ENCODE data around the gene HHLA2.
"Not testable (repeated sequence)": the region's sequence is repeated elsewhere in the genome, so short reads cannot be mapped to it uniquely, and the experiment has no call there.

The HHLA2 gene

DNA sequence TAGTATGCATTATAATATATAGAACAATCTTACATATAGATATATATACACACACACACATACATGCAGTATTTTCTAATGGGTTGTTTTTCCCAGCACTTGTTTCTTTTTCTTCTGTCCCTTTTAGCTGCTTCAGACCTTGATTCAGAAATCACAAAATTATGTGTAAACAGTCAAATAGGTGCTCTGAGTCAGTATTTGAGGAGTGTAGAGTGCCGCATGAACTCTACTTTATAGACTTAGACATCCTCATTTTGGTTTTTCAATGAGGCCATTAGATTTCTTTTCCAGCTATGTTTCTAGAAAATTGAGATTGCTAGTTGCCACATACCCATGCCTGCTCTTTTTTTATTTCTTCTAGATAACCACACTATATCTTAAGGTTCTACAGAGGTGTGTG, 58.2 kb downstream of the HHLA2 start:
- TF ChIP-seq, protein P1, sequence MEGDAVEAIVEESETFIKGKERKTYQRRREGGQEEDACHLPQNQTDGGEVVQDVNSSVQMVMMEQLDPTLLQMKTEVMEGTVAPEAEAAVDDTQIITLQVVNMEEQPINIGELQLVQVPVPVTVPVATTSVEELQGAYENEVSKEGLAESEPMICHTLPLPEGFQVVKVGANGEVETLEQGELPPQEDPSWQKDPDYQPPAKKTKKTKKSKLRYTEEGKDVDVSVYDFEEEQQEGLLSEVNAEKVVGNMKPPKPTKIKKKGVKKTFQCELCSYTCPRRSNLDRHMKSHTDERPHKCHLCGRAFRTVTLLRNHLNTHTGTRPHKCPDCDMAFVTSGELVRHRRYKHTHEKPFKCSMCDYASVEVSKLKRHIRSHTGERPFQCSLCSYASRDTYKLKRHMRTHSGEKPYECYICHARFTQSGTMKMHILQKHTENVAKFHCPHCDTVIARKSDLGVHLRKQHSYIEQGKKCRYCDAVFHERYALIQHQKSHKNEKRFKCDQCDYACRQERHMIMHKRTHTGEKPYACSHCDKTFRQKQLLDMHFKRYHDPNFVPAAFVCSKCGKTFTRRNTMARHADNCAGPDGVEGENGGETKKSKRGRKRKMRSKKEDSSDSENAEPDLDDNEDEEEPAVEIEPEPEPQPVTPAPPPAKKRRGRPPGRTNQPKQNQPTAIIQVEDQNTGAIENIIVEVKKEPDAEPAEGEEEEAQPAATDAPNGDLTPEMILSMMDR (conservative IDR thresholded peaks at IDR 0.05; ENCODE audit: low read depth, low read length): no peak
- no peak overlapping the region for H3K4me3 ChIP-seq (ENCODE audit: low read length)
- DNase-seq (ENCODE audit: low read depth): no peak

DNA sequence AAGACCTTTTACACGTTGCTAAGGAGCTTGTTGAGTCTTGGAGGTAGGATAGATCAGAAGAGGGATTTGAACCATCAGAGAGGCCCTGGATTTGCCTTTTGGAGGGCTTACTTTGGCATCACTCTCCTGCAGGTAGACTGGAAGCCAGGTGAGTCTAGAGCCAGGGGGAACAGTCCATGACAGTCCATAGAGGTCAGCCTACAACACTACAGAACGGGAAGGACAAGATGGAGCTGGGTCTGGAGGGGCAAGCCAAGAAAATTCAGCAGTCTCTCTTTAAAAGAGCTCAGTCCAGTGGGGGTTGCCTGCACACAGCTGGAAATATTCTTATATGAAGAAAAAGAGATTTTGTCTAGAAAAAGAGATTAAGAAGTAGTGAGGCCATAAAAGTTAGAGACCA, 60.7 kb downstream of the HHLA2 start:
- TF ChIP-seq, protein P1 (conservative IDR thresholded peaks at IDR 0.05; ENCODE audit: low read depth, low read length): no peak
- no peak overlapping the region for H3K4me3 ChIP-seq (ENCODE audit: low read length)
- no peak for DNase-seq (ENCODE audit: low read depth)

DNA sequence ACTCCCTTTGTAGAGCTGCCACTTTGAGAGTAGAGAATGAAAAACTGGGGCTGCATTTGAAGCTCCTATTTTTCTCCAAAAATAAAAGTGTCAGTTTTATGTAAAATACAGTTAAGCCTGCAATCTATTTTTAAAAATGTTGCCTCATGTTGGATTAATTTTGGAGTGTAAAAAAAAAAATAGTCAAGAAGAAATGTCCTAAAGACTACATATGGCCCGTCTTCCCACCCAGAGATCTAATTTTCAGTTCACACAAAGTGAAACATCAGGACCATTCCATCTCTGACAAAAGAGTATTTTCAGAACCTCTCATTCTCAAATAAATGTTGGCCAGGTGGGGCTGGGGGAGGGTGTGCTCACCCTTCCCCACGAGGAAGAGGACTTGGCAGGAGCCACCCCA, 62.7 kb downstream of the HHLA2 start:
- TF ChIP-seq, protein P1 (conservative IDR thresholded peaks at IDR 0.05; ENCODE audit: low read depth, low read length): no peak
- no peak for DNase-seq (ENCODE audit: low read depth)
- no peak overlapping the region for H3K4me3 ChIP-seq (ENCODE audit: low read length)

DNA sequence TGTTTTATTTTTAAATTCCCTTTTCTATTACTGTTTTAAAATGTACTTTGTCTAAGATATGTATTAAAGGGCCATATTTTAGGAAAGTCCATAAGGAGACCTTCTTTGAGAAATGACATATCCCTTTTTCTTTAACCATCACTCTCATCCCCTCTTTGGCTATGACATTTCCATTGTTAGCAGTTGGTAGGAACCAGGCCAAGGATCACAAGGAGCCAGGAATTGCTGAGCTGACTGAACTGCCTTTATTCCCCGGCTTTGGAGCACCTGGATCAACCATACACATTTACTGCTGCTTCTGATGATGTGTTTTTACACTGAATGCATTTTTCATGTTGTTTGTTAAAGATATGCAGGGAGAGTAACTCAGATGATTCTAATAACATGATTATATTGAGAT, 79.7 kb downstream of the HHLA2 start:
- TF ChIP-seq, protein P1 (conservative IDR thresholded peaks at IDR 0.05; ENCODE audit: low read depth, low read length): no peak
- DNase-seq (ENCODE audit: low read depth): no peak
- no peak overlapping the region for H3K4me3 ChIP-seq (ENCODE audit: low read length)

DNA sequence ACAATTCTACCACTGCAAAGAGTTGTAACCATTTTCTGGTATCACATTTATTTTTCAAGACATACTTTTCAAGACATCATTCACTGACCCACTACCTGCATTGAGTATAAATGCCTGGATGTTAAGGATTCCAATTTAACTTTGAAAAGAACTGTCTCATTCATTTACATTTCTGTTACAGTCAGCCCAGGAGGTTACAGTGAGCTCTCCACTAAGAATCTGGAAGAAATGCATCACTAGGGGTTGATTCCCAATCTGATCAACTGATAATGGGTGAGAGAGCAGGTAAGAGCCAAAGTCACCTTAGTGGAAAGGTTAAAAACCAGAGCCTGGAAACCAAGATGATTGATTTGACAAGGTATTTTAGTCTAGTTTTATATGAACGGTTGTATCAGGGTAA, 81.0 kb downstream of the HHLA2 start:
- DNase-seq (ENCODE audit: low read depth): no peak
- TF ChIP-seq, protein P1 (conservative IDR thresholded peaks at IDR 0.05; ENCODE audit: low read depth, low read length): no peak
- H3K4me3 ChIP-seq (ENCODE audit: low read length): no peak overlapping the region

DNA sequence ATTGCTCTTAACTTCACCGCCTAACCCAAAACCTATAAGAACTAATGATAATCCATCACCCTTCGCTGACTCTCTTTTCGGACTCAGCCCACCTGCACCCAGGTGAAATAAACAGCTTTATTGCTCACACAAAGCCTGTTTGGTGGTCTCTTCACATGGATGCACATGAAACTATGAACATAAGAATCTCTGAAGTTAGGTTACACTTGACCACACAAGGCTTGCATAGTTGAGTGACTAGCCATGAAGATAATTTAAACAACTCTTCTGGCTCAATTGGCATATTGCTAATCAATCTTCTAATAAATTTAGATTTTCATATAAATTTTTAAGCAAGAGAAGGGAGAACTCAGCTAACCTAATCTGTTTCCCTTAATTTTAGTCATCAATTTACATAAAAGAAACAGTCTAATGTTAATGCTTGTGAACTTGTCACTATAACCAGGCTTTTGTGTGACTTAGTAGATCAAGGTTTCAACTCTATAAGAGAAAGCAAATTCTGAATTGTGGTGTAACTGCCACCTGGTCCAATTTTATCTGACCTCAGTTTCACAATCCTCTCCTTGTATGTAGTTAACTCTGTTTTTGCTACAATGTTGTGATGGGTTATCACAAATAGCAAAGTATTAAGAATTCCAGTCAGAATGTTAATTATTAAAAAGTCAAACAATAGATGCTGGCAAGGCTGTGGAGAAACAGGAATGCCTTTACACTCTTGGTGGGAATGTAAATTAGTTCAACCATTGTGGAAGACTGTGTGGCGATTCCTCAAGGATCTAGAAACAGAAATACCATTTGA, 82.0 kb downstream of the HHLA2 start:
- TF ChIP-seq, protein P1 (conservative IDR thresholded peaks at IDR 0.05; ENCODE audit: low read depth, low read length): no peak
- no peak overlapping the region for H3K4me3 ChIP-seq (ENCODE audit: low read length)
- DNase-seq (ENCODE audit: low read depth): no peak

DNA sequence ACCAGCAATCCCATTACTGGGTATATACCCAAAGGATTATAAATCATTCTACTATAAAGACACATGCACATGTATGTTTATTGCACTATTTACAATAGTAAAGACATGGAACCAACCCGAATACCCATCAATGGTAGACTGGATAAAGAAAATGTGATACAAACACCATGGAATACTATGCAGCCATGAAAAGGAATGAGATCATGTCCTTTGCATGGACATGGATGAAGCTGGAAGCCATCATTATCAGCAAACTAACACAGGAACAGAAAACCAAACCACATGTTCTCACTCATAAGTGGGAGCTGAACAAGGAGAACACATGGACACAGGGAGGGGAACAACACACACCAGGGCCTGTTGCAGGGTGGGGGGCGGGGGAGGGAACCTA, 82.6 kb downstream of the HHLA2 start:
- not testable (repeated sequence) for DNase-seq (ENCODE audit: low read depth); H3K4me3 ChIP-seq (ENCODE audit: low read length)

Measured in retinal pigment epithelial cell (primary cell).